Muscle of leg (tissue), 16 donors: ENCODE results near the gene ZNF586. TPM values are rescaled to one million over a fixed set of nuclear protein-coding genes. Genes with fewer than 3 reads are reported as not detected.
"Not testable (repeated sequence)": the region's sequence is repeated elsewhere in the genome, so short reads cannot be mapped to it uniquely, and the experiment has no call there.

Experiments
- DNase-seq: peaks from one replicate; pipeline ENCODE4 v3.0.0; 2013
- H3K27ac ChIP-seq: one replicate; pipeline ENCODE4 v1.5.1; 2013; ENCODE audit warnings: mild to moderate bottlenecking, low read length, control low read depth
- H3K27me3 ChIP-seq: one replicate; pipeline ENCODE4 v1.6.1; 2013; ENCODE audit warnings: low read length; ENCODE audit not compliant: control insufficient read depth, insufficient read depth
- H3K36me3 ChIP-seq: one replicate; pipeline ENCODE4 v1.6.1; 2013; ENCODE audit warnings: low read length; ENCODE audit not compliant: control insufficient read depth, insufficient read depth
- H3K4me1 ChIP-seq: one replicate; pipeline ENCODE4 v1.6.1; 2013; ENCODE audit warnings: low read length; ENCODE audit not compliant: control insufficient read depth, insufficient read depth
- H3K4me3 ChIP-seq: one replicate; pipeline ENCODE4 v1.5.1; 2013; ENCODE audit warnings: low read length, control low read depth
- H3K9me3 ChIP-seq: replicated peaks from 2 replicates; pipeline ENCODE4 v1.6.1; 2013; ENCODE audit warnings: low read depth, low read length; ENCODE audit not compliant: control insufficient read depth
- WGBS: methylation state at CpG from one replicate; pipeline ENCODE4 v1.1.5; 2013; ENCODE audit warnings: missing lambda C conversion rate; ENCODE audit not compliant: insufficient coverage; 5-methylcytosine and 5-hydroxymethylcytosine counted together
- long read RNA-seq, 11 donors: transcript quantifications; one replicate each; lab custom pipeline, GENCODE V29; 2026
- polyA plus RNA-seq, 8 donors: library from polyadenylated mRNA; unstranded; fragments of 120-200 nt; gene quantifications; one replicate each; pipeline versions ENCODE4 v1.2.1 to v1.2.3, GENCODE V29; 2013; ENCODE audit warnings: inconsistent platforms in 1 of 8, low replicate concordance in 1 of 8; ENCODE audit not compliant: insufficient read length in 8 of 8, insufficient read depth in 1 of 8
- total RNA-seq: library from RNA; stranded (reverse); fragments of 120-200 nt; gene quantifications from one replicate; pipeline ENCODE4 v1.2.4, GENCODE V29; 2013

The ZNF586 gene
- total RNA-seq (20.7 TPM), polyA plus RNA-seq (10 to 100 TPM in 7 of 8 donors, 1 to 10 TPM in 1; 9.2 to 13.4 (median 11.0) TPM)
- long read RNA-seq, donor 1, partial matches to known transcripts, result 0 of 1 reads
- long read RNA-seq, donor 1, other reads (novel, unspliced or antisense), result 0 of 1 reads
- long read RNA-seq, donor 2, result 0 reads
- long read RNA-seq, donor 3, result 0 reads
- long read RNA-seq, donor 4, result 0 reads
- long read RNA-seq, donor 5, partial matches to known transcripts, result 0 of 3 reads
- long read RNA-seq, donor 5, other reads (novel, unspliced or antisense), result 0 of 3 reads
- long read RNA-seq, donor 6, partial matches to known transcripts, result 0 of 6 reads
- long read RNA-seq, donor 6, other reads (novel, unspliced or antisense), result 0 of 6 reads
- long read RNA-seq, donor 7, transcript ZNF586-202 (2 exons, 1,977 nt), result major isoform, 7 of 7 reads
- long read RNA-seq, donor 7, partial matches to known transcripts, result 0 of 7 reads
- long read RNA-seq, donor 7, other reads (novel, unspliced or antisense), result 0 of 7 reads
- long read RNA-seq, donor 8, partial matches to known transcripts, result 0 of 2 reads
- long read RNA-seq, donor 8, other reads (novel, unspliced or antisense), result 0 of 2 reads
- long read RNA-seq, donor 9, partial matches to known transcripts, result 0 of 1 reads
- long read RNA-seq, donor 9, other reads (novel, unspliced or antisense), result 0 of 1 reads
- long read RNA-seq, donor 10, partial matches to known transcripts, result 0 of 2 reads
- long read RNA-seq, donor 10, other reads (novel, unspliced or antisense), result 0 of 2 reads
- long read RNA-seq, donor 11, partial matches to known transcripts, result 0 of 4 reads
- long read RNA-seq, donor 11, other reads (novel, unspliced or antisense), result 0 of 4 reads

DNA sequence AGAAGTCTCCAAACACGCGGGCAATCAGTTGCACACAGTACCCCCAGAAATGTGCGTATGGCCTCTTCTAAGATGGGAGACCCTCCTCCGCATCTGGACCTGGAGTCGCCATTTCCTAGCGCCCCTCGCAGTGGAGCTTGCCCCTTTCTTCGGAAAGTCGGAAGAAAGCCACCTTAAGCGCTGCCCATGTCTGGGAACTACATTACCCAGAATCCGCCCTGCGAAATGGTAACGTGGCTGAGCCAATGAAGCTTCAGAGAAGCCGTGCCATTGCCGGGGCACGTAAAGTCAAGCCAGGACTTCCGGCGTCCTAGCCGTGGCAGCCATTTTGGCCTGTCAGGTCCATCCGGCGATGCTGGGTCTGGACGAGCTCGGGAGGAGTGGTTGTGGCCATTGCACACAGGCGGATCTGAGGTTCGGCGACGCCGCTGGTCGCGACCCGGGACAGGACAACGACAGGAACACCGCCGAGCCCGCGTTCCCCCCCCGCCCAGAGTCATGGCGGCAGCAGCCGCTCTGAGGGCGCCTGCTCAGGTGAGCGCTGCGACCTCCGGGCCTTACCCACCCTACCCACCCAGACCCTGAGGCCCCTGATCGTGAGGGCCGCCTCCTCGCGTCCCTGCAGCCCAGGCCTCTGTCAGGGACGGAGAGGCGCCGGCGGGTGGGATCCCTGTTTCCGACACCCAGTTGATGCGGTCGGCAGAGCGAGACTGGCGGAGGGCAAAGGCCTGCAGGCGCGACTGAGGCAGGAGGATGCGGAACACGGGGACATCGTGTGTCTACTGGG, at the start of gene ZNF586:
ZNF586 (plus strand) TSS at position 332 of the 787 bp plus-strand sequence; CDS start at position 499, 167 bp downstream.
- peak within 1 kb of the TSS; percentile 80 for H3K27ac ChIP-seq
- peaks cover 7% of the 10 kb centered on the region for H3K4me1 ChIP-seq
- under 1% methylated on average over 50 of the region's 61 CpGs for WGBS
- peak within 1 kb of the TSS; percentile 90 for H3K4me3 ChIP-seq
- no peaks in the 10 kb centered on the region for H3K27me3 ChIP-seq
- H3K36me3 ChIP-seq, result peaks cover 32% of the 10 kb centered on the region
- peak; percentile 97 for DNase-seq
- H3K9me3 ChIP-seq, result peaks cover 32% of the 10 kb centered on the region

DNA sequence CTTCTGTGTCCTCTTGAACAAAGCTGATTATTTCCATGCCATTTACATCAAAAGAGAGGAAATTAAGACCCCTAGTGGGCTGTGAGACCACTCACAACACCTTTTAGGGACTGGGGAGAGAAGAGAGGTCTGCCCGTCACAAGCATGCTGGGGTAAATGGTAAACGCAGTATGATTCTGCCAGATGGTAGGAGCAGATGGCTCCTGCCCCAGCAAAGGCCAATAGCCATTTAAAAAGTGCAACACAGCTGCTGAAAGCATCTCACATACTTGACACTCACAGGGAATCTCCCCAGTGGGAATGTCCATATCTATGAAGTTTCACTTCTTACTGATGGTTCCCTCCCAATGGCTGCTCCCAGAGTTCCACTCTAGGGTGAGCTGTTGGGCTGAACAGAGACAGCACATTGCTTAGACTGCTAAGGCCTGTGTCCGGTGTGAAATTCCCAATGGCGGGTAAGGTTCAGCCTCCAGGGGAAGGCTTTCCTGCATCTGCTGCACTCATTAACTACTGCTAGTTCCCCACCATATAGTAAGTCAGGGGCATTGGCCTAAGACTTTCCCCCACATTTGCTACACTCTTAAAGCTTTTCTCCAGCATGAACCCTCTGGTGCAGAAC, 49.5 kb upstream of the ZNF586 start:
- no peak overlapping the region for H3K27ac ChIP-seq
- no peak overlapping the region for H3K4me3 ChIP-seq
- H3K9me3 ChIP-seq, result peaks cover 76% of the 10 kb centered on the region
- H3K36me3 ChIP-seq, result peaks cover 51% of the 10 kb centered on the region
- H3K27me3 ChIP-seq, result no peaks in the 10 kb centered on the region
- H3K4me1 ChIP-seq, result no peaks in the 10 kb centered on the region
- no peak for DNase-seq
- 82% methylated on average over 2 of the region's 4 CpGs for WGBS

DNA sequence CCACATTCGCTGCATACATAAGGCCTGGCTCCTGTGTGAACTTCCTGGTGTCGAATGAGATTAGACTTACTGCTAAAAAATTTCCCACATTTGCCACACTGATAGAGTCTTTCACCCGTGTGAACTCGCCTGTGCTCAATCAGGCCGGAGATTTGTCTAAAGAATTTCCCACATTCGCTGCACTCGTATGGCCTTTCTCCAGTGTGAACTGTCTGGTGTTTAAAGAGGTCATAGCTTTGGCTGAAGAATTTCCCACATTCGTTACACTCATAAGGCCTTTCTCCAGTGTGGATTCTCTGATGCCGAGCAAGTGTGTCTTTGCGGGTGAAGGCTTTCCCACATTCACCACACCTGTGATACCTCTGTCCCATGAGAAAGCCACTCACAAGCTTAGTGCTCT, 48.6 kb upstream of the ZNF586 start:
- H3K36me3 ChIP-seq, result peaks cover 53% of the 10 kb centered on the region
- DNase-seq, result no peak
- no peaks in the 10 kb centered on the region for H3K27me3 ChIP-seq
- 94% methylated on average over 9 of the region's 10 CpGs for WGBS
- H3K27ac ChIP-seq, result no peak overlapping the region
- no peak overlapping the region for H3K4me3 ChIP-seq
- peaks cover 78% of the 10 kb centered on the region for H3K9me3 ChIP-seq
- H3K4me1 ChIP-seq, result no peaks in the 10 kb centered on the region

DNA sequence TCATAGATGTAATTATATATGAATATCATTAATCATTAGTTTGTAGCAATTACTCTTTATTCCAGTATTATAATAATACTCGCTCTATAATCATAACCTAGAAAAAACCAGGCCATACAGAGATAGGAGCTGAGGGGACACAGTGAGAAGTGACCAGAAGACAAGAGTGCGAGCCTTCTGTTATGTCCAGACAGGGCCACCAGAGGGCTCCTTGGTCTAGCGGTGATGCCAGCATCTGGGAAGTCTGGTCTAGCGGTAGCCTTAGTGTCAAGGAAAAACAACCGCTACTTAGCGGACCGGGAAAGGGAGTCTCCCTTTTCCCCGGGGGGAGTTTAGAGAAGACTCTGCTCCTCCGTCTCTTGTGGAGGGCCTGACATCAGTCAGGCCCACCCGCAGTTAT, 31.2 kb upstream of the ZNF586 start:
- not testable (repeated sequence) for H3K9me3 ChIP-seq, H3K27me3 ChIP-seq, H3K4me1 ChIP-seq, H3K4me3 ChIP-seq, H3K36me3 ChIP-seq, H3K27ac ChIP-seq
- DNase-seq, result peak; percentile 26
- 0% methylated on average over 4 of the region's 10 CpGs for WGBS

DNA sequence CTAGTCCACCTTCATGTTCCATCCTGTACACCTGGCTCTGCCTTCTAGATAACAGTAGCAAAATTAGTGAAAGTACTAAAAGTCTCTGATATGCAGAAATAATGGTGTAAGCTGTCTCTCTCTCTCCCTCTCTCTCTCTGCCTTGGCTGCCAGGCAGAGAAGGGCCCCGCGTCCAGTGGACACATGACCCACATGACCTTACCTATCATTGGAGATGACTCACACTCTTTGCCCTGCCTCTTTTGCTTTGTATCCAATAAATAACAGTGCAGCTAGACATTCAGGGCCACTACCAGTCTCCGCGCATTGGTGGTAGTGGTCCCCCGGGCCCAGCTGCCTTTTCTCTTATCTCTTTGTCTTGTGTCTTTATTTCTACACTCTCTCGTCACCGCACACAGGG, 30.7 kb upstream of the ZNF586 start:
- H3K4me3 ChIP-seq, H3K27me3 ChIP-seq, DNase-seq, H3K9me3 ChIP-seq, H3K36me3 ChIP-seq, H3K4me1 ChIP-seq, H3K27ac ChIP-seq: not testable (repeated sequence)
- WGBS, result 96% methylated on average over 4 of the region's 7 CpGs

DNA sequence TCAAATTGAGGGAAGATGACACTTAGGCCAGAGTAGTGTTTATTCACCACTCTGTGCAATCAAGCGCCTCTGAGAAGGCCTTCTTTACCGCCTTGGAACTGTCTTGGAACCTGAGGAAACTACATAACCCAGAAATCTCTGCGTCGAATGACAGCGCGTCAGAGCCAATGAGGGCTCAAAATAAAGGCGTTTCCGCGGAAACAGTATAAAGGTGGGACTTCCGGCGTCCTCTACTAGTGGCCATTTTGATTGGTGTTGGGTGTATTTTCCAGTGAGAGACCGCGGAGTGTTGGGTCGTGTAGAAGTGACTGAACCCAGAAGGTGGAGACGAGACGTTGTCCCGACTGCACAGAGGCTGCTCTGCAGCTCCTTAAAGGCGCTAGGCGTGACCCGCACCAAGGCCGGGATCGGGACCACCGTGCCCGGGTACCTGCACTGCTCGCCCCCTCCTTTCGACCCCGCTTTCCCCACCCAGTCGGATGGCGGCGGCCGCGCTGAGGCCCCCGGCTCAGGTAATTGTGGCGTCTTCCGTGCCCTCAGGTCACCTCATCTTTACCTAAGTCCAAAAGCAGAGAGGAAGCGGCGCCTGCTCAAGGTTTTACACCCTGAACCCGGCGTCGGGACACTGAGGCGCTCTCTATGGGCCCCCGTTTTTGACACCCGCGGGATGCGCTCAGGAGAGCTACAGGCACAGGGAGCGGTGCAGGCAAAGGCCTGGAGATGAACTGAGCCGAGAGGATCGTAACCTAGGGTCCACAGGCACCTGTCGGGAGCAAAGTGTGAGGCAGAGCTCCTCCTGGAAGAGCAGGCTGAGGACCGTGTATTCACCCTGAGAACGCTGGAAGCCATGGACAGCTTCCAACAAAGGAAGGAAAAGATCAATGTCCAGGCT, 22.6 kb upstream of the ZNF586 start, which contains the start of gene ZNF776:
ZNF776 (plus strand) TSS at position 236 of the 892 bp plus-strand sequence; CDS start at position 480, 244 bp downstream.
- peaks cover 6% of the 10 kb centered on the region for H3K4me1 ChIP-seq
- H3K4me3 ChIP-seq, result peak within 1 kb of the TSS; percentile 69
- WGBS, result 1% methylated on average over 51 of the region's 51 CpGs
- H3K27ac ChIP-seq, result peak within 1 kb of the TSS; percentile 93
- H3K36me3 ChIP-seq, result peaks cover 37% of the 10 kb centered on the region
- H3K9me3 ChIP-seq, result peaks cover 42% of the 10 kb centered on the region
- no peaks in the 10 kb centered on the region for H3K27me3 ChIP-seq
- peak; percentile 97 for DNase-seq

DNA sequence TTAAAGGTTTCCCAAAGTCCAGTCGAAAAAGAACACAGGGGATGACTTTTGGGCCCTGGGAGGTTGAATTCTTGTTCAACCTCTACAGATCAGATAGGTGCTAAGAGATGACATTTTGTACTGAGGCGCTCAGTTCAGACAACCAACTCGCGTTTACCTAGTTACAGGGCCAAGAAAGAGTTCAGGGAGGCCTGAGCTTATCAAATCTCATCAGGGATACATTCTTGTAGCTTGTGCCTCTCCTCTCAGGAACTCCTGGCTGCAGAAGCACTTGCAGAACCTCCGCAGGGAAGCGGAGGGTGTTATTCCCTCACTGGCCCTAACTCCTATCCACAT, 22.0 kb upstream of the ZNF586 start:
- Histone ChIP-seq H3K4me3 (peak overlapping the region; percentile 69), H3K27ac (no peak overlapping the region), H3K9me3 (peaks cover 47% of the 10 kb centered on the region), H3K4me1 (peaks cover 6% of the 10 kb centered on the region), H3K27me3 (no peaks in the 10 kb centered on the region), H3K36me3 (peaks cover 43% of the 10 kb centered on the region)
- WGBS, result 12% methylated on average over 4 of the region's 6 CpGs
- DNase-seq, result no peak

DNA sequence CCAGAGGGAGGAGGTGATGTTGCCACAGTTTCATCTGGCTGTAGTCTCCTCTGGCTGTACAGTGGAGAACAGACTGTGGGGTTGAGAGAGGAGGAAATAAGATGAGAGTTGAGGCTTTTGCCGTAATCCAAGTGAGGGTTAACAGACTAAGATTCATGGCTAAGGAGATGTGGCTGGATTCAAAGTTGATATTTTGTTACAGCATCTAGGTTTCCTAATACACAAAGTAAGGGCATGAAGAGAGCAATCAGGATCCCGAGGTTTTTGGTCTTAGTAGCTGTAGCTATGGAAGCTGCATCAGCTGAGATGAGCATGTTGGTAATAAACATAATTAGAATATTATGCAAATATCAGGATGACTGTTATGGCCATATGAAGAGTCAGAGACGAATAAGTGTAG, 21.4 kb upstream of the ZNF586 start:
- Histone ChIP-seq H3K9me3 (peaks cover 53% of the 10 kb centered on the region), H3K36me3 (peaks cover 49% of the 10 kb centered on the region), H3K4me1 (peaks cover 6% of the 10 kb centered on the region), H3K27ac (no peak overlapping the region), H3K4me3 (no peak overlapping the region), H3K27me3 (no peaks in the 10 kb centered on the region)
- DNase-seq, result no peak
- 100% methylated on average over 2 of the region's 3 CpGs for WGBS
